DMS153 treated with DMSO at 0.1 percent for 48 hours (cell line): ENCODE data around the gene RALGAPB.
"Not testable (repeated sequence)": the region's sequence is repeated elsewhere in the genome, so short reads cannot be mapped to it uniquely, and the experiment has no call there.

Source experiments
- DNase-seq: peaks from one replicate; lab custom pipeline; 2025; ENCODE audit not compliant: unreplicated experiment; lab: John Stamatoyannopoulos, UW

Gene RALGAPB

GRCh38 chr20:38446441-38447209, 26.0 kb upstream of the RALGAPB start:
- peak; percentile 89 for DNase-seq

- no peak for DNase-seq
Measured at GRCh38 chr20:38447251-38447661, 25.4 kb upstream of the RALGAPB start.

GRCh38 chr20:38447931-38448675, 24.5 kb upstream of the RALGAPB start:
- no peak for DNase-seq

GRCh38 chr20:38449046-38449445, 23.6 kb upstream of the RALGAPB start:
- DNase-seq: no peak

- no peak for DNase-seq
Measured at GRCh38 chr20:38450412-38450975, 22.1 kb upstream of the RALGAPB start.

- no peak for DNase-seq
Measured at GRCh38 chr20:38452880-38453624, 19.6 kb upstream of the RALGAPB start.

- DNase-seq: no peak
Measured at GRCh38 chr20:38453941-38454340, 18.7 kb upstream of the RALGAPB start.

- no peak for DNase-seq
Measured at GRCh38 chr20:38454556-38455473, 17.8 kb upstream of the RALGAPB start.

- no peak for DNase-seq
Measured at GRCh38 chr20:38458314-38458713, 14.3 kb upstream of the RALGAPB start.

- peak; percentile 71 for DNase-seq
Measured at GRCh38 chr20:38460040-38460623, 12.5 kb upstream of the RALGAPB start.

GRCh38 chr20:38460631-38461030, 12.0 kb upstream of the RALGAPB start:
- DNase-seq: not testable (repeated sequence)

- DNase-seq: not testable (repeated sequence)
Measured at GRCh38 chr20:38461167-38461566, 11.5 kb upstream of the RALGAPB start.

GRCh38 chr20:38461569-38461968, 11.1 kb upstream of the RALGAPB start:
- not testable (repeated sequence) for DNase-seq

- no peak for DNase-seq
Measured at GRCh38 chr20:38466171-38466570, 6.5 kb upstream of the RALGAPB start.

GRCh38 chr20:38466983-38467382, 5.7 kb upstream of the RALGAPB start:
- no peak for DNase-seq

- no peak for DNase-seq
Measured at GRCh38 chr20:38471245-38471644, 1.4 kb upstream of the RALGAPB start.

GRCh38 chr20:38471987-38472512, 593 bp upstream of the RALGAPB start:
- DNase-seq: no peak

GRCh38 chr20:38473367-38473795, 738 bp downstream of the RALGAPB start:
- DNase-seq: no peak

- no peak for DNase-seq
Measured at GRCh38 chr20:38477747-38478146, 5.1 kb downstream of the RALGAPB start.

- no peak for DNase-seq
Measured at GRCh38 chr20:38479596-38479995, 7.0 kb downstream of the RALGAPB start.
